ENCODE results near the gene TMEM92.

TMEM92 gene

DNA sequence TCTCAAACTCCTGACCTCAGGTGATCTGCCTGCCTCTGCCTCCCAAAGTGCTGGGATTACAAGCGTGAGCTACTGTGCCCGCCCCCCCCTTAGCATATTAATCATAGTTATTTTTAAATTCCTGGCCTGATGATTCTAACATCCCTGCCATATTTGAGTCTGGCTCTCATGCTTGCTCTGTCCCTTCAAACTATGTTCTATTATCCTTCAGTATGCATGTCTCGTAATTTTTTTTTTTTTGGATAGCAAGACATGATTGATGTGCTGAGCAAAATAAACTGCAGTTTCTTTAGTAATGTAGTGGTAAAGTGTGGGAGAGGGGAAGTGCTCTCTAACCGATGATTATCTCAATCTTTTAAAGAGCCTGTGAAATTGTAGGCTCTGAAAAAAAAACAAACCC lies 34.3 kb upstream of the TMEM92 start:
- Mint-ChIP-seq H3K9me3 (peaks cover 6% of the 10 kb centered on the region), H3K27me3 (ENCODE audit: low read depth) (peaks cover 3% of the 10 kb centered on the region), H3K36me3 (ENCODE audit: low read depth) (no peaks in the 10 kb centered on the region), H3K4me1 (peaks cover 23% of the 10 kb centered on the region), H3K4me3 (no peak overlapping the region), H3K27ac (peak overlapping the region; percentile 16 to 25 (median 18))
- TF ChIP-seq CTCF (IDR thresholded peaks at IDR 0.05; ENCODE audit: unreplicated experiment in 3 of 3) = no peak

DNA sequence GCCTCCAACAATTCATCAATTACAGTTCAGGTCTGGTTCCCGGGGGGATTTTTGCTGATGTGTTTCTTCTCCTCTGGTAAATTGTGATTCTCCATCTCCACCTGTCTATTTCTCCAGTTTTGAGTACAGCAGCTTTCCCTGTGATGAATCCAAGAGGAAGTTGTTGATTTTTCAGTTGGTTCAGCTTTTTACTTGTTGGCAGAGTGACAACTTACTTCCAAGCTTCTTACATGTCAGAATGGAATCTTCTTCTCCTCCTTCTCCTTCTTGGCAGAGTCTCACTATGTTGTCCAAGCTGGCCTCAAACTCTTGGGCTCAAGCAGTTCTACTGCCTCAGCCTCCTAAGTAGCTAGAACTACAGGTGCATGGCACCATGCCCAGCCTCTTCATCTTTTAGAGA lies 33.4 kb upstream of the TMEM92 start:
- peak overlapping the region in 2 of 3 experiments; percentile 53 to 68 for H3K27ac Mint-ChIP-seq

DNA sequence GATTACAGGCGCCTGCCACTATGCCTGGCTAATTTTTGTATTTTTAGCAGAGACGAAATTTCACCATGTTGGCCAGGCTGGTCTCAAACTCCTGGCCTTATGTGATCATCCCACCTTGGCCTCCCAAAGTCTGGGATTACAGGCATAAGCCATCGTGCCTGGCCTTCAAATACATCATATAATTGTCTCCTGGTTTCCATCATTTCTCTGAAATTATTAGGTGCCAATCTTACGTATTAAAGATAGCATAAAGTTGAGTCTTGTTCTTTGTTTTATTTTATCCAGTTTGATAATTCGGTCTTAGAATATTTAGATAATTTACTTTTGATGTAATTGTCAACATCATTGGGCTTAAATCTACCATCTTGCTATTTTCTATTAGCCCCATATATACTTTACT lies 32.8 kb upstream of the TMEM92 start:
- Mint-ChIP-seq H3K9me3 (peaks cover 6% of the 10 kb centered on the region), H3K4me3 (no peak overlapping the region), H3K27ac (no peak overlapping the region), H3K27me3 (ENCODE audit: low read depth) (peaks cover 3% of the 10 kb centered on the region), H3K4me1 (peaks cover 23% of the 10 kb centered on the region), H3K36me3 (ENCODE audit: low read depth) (no peaks in the 10 kb centered on the region)
- TF ChIP-seq CTCF (IDR thresholded peaks at IDR 0.05; ENCODE audit: unreplicated experiment in 3 of 3) = no peak

More for the DNA sequence above, 33.4 kb upstream of the TMEM92 start:
- Mint-ChIP-seq H3K27me3 (ENCODE audit: low read depth) (peaks cover 3% of the 10 kb centered on the region), H3K4me3 (no peak overlapping the region), H3K36me3 (ENCODE audit: low read depth) (no peaks in the 10 kb centered on the region), H3K9me3 (peaks cover 6% of the 10 kb centered on the region), H3K4me1 (peaks cover 23% of the 10 kb centered on the region)
- TF ChIP-seq CTCF (IDR thresholded peaks at IDR 0.05; ENCODE audit: unreplicated experiment in 3 of 3) = no peak

DNA sequence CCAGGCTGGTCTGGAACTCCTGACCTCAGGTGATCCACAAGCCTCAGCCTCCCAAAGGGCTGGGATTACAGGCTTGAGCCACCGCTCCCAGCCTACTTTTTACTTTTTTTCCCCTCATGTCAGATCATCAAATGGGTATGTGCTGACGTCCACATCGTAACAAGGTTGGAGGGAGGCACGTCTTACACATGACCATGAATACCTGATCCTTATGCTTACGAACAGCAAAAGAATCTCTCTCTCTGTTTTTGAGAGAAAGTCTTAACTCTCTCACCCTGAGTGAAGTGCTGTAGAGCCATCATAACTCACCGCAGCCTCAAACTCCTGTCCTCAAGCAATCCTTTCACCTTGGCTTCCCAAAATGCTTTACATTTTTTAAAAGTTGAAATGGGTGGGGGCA lies 29.5 kb upstream of the TMEM92 start:
- Mint-ChIP-seq H3K27me3 (ENCODE audit: low read depth) (peaks cover 3% of the 10 kb centered on the region), H3K4me3 (no peak overlapping the region), H3K4me1 (peaks cover 10% of the 10 kb centered on the region), H3K36me3 (ENCODE audit: low read depth) (no peaks in the 10 kb centered on the region), H3K27ac (no peak overlapping the region), H3K9me3 (peaks cover 24% of the 10 kb centered on the region)
- TF ChIP-seq CTCF (IDR thresholded peaks at IDR 0.05; ENCODE audit: unreplicated experiment in 3 of 3) = no peak

DNA sequence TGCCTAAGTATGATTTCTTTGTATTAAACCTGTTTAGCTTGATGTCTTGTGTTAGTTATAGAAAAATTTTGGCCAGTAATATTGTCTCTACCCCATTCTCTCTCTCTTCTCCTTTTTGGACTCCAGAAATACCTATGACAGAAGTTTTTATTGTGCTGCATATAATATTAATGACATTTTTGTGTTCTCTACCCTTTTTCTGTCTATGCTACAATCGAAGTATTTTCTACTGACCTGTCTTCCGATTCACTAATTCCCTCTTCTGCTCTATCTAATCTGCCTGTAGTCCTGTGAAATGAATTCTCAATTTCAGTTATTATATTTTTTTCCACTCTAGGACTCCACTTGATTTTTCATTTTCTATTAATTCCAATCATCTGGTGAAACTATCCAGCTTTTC lies 26.0 kb upstream of the TMEM92 start:
- Mint-ChIP-seq H3K27ac (no peak overlapping the region), H3K4me3 (no peak overlapping the region), H3K4me1 (peaks cover 7% of the 10 kb centered on the region), H3K9me3 (peaks cover 29% of the 10 kb centered on the region), H3K27me3 (ENCODE audit: low read depth) (no peaks in the 10 kb centered on the region), H3K36me3 (ENCODE audit: low read depth) (no peaks in the 10 kb centered on the region)
- no peak for TF ChIP-seq CTCF (IDR thresholded peaks at IDR 0.05; ENCODE audit: unreplicated experiment in 3 of 3)

DNA sequence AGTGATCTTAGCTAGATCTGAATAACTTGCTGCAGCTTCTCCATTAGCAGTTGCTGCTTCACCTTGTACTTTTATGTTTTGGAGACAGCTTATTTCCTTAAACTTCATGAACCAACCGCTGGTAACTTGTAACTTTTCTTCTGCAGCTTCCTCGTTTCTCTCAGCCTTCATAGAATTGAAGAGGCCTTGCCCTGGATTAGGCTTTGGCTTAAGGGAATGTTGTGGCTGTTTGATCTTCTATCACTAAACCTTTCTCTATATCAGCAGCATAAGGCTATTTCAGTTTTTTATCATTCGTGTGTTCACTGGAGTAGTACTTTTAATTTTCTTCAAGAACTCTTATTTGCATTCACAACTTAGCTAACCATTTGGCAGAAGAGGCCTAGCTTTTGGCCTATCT lies 21.5 kb upstream of the TMEM92 start:
- Mint-ChIP-seq H3K27ac (peak overlapping the region; percentile 18 to 75 (median 64)), H3K36me3 (ENCODE audit: low read depth) (no peaks in the 10 kb centered on the region), H3K4me3 (no peak overlapping the region), H3K9me3 (peaks cover 29% of the 10 kb centered on the region), H3K27me3 (ENCODE audit: low read depth) (no peaks in the 10 kb centered on the region), H3K4me1 (peaks cover 22% of the 10 kb centered on the region)
- TF ChIP-seq CTCF (IDR thresholded peaks at IDR 0.05; ENCODE audit: unreplicated experiment in 3 of 3) = no peak

All from nephron (organoid).